HepG2 (cell line): ENCODE data around the gene SLIT3. TPM values are rescaled to one million over a fixed set of nuclear protein-coding genes. Genes with fewer than 3 reads are reported as not detected.

ENCODE experiments used
- ATAC-seq: fragments of 200-7000 bp; cut with Tn5 transposase; 3 replicates; pipeline ENCODE4 v1.9.1; 2020; ENCODE audit warnings: mild to moderate bottlenecking, moderate library complexity
- BruUV-seq: library from RNA; stranded (reverse); fragments of 400-500 nt; replicated peaks from 2 replicates; lab custom pipeline; 2021; lab: Mats Ljungman, UMichigan
- CTCF ChIA-PET: fragments of 300-600 bp; formaldehyde crosslinking; extraction: SDS; loops from one replicate; lab custom pipeline; 2021; ENCODE audit warnings: low total read pairs, inconsistent platforms, low intra/inter-chr PET ratio; lab: Yijun Ruan, JAX
- POLR2A ChIA-PET: fragments of 350-600 bp; sonication (Branson Sonifier 250); formaldehyde crosslinking; loops from one replicate; lab custom pipeline; 2020; ENCODE audit warnings: antibody characterized with exemption, inconsistent platforms; lab: Yijun Ruan, JAX
- DNase-seq: peaks from one replicate; pipeline ENCODE4 v3.0.0-alpha.2; 2015; ENCODE audit warnings: low spot score
- FAIRE-seq: peaks from 3 replicates; lab custom pipeline; 2011; peaks lifted over from hg19 to GRCh38; lab: Jason Lieb, UNC
- H2AFZ ChIP-seq: one replicate; pipeline ENCODE4 v1.6.1; 2011; ENCODE audit warnings: low read length, inconsistent platforms
- H3K27ac ChIP-seq: fragments of 300-600 bp; 3 replicates; pipeline ENCODE4 v1.8.0; 2011; ENCODE audit warnings: mixed run types, mild to moderate bottlenecking, mixed read lengths, low read length, inconsistent platforms; ENCODE audit not compliant: insufficient read depth; ENCODE audit errors: extremely low read length
- H3K27me3 ChIP-seq, 2 experiments: fragments of 200-600 bp in 1 of 2; 2 replicates in 1 of 2; 3 replicates in 1 of 2; pipeline versions ENCODE4 v1.6.0 to v1.8.0; 2011; ENCODE audit warnings: low read length in 2 of 2, mild to moderate bottlenecking in 2 of 2, moderate library complexity in 2 of 2, inconsistent platforms in 1 of 2; ENCODE audit not compliant: insufficient read depth in 2 of 2, control insufficient read depth in 1 of 2
- H3K36me3 ChIP-seq, 2 experiments: fragments of 200-600 bp in 1 of 2; replicated peaks in 1 of 2; 2 replicates in 1 of 2; 3 replicates in 1 of 2; pipeline versions ENCODE4 v1.5.1 to v1.8.0; 2011; ENCODE audit warnings: low read length in 2 of 2, inconsistent platforms in 1 of 2; ENCODE audit not compliant: insufficient read depth in 2 of 2, control insufficient read depth in 1 of 2
- H3K4me1 ChIP-seq: 2 replicates; pipeline ENCODE4 v1.5.1; 2012; ENCODE audit warnings: low read length, inconsistent platforms; ENCODE audit not compliant: insufficient read depth
- H3K4me2 ChIP-seq: 2 replicates; pipeline ENCODE4 v1.6.0; 2011; ENCODE audit warnings: low read depth, low read length, inconsistent platforms
- H3K4me3 ChIP-seq, 3 experiments: fragments of 200-600 bp in 1 of 3; sonication (generic), shearing (Covaris generic) in 1 of 3; replicated peaks in 1 of 3; 2 replicates each; pipeline ENCODE4 v1.5.1; 2011 to 2016; ENCODE audit warnings: low read length in 3 of 3, inconsistent platforms in 2 of 3, low read depth in 2 of 3, mild to moderate bottlenecking in 2 of 3, control low read depth in 1 of 3, mixed read lengths in 1 of 3; ENCODE audit not compliant: insufficient read depth in 1 of 3
- H3K79me2 ChIP-seq: one replicate; pipeline ENCODE4 v1.6.1; 2011; ENCODE audit warnings: low read length, inconsistent platforms; ENCODE audit not compliant: insufficient read depth
- H3K9ac ChIP-seq: 2 replicates; pipeline ENCODE4 v1.6.0; 2011; ENCODE audit warnings: mild to moderate bottlenecking, low read depth, low read length, inconsistent platforms; ENCODE audit not compliant: insufficient read depth
- H3K9me3 ChIP-seq: 2 replicates; pipeline ENCODE4 v1.5.1; 2012; ENCODE audit warnings: mild to moderate bottlenecking, low read length
- H4K20me1 ChIP-seq: 2 replicates; pipeline ENCODE4 v1.6.0; 2011; ENCODE audit warnings: inconsistent platforms, mild to moderate bottlenecking, low read length, moderate library complexity; ENCODE audit not compliant: insufficient read depth
- CREB1 ChIP-seq, 2 experiments: fragments of 450-650 bp in 1 of 2; IDR thresholded peaks; 2 replicates each; pipeline ENCODE4 v1.6.1; 2016 to 2017; ENCODE audit warnings: control low read depth in 1 of 2, mild to moderate bottlenecking in 1 of 2, missing compliant biosample characterization in 1 of 2, missing genetic modification characterization in 1 of 2
- CREM ChIP-seq, 2 experiments: sonication (generic) in 1 of 2; formaldehyde crosslinking in 1 of 2; IDR thresholded peaks; 2 replicates each; pipeline versions ENCODE4 v1.4.0 to v1.6.1; 2016 to 2020; ENCODE audit warnings: antibody characterized with exemption in 1 of 2, mild to moderate bottlenecking in 1 of 2, missing genetic modification reagents in 1 of 2
- HNRNPK ChIP-seq: fragments of 200-400 bp; formaldehyde crosslinking; IDR thresholded peaks from 2 replicates; pipeline ENCODE4 v1.6.1; 2018; ENCODE audit warnings: low read length, low read depth, moderate library complexity, mild to moderate bottlenecking; ENCODE audit not compliant: poor library complexity, severe bottlenecking
- NFE2 ChIP-seq: sonication (generic); formaldehyde crosslinking; IDR thresholded peaks from 2 replicates; pipeline ENCODE4 v1.4.0; 2020; ENCODE audit warnings: missing genetic modification reagents
- RBM39 ChIP-seq: fragments of 200-400 bp; formaldehyde crosslinking; IDR thresholded peaks from one replicate; pipeline ENCODE4 v1.6.1; 2018; ENCODE audit warnings: antibody characterized with exemption, mild to moderate bottlenecking, low read depth, low read length; ENCODE audit not compliant: poor library complexity, severe bottlenecking
- REPIN1 ChIP-seq: sonication (generic); formaldehyde crosslinking; IDR thresholded peaks from 2 replicates; pipeline ENCODE4 v1.8.0; 2022; ENCODE audit warnings: missing genetic modification reagents, low read depth, mild to moderate bottlenecking, borderline replicate concordance
- SMAD1 ChIP-seq: sonication (generic); formaldehyde crosslinking; IDR thresholded peaks from 2 replicates; pipeline ENCODE4 v1.4.0; 2020; ENCODE audit warnings: missing genetic modification reagents, low read depth, mild to moderate bottlenecking, borderline replicate concordance
- SSRP1 ChIP-seq: IDR thresholded peaks from 2 replicates; pipeline ENCODE4 v1.6.1; 2016; ENCODE audit warnings: control low read depth
- TAF1 ChIP-seq: sonication (generic); formaldehyde crosslinking; IDR thresholded peaks from 2 replicates; pipeline ENCODE4 v1.4.0; 2020; ENCODE audit warnings: missing genetic modification reagents
- ZC3H4 ChIP-seq: sonication (generic); formaldehyde crosslinking; IDR thresholded peaks from 2 replicates; pipeline ENCODE4 v1.4.0; 2020; ENCODE audit warnings: missing genetic modification reagents, borderline replicate concordance
- ZNF7 ChIP-seq: IDR thresholded peaks from 2 replicates; pipeline ENCODE4 v1.6.1; 2016; ENCODE audit warnings: missing biosample characterization, missing genetic modification reagents
- WGBS: methylation state at CpG from one replicate; pipeline ENCODE4 v1.1.6; 2017; ENCODE audit warnings: low lambda C conversion rate; 5-methylcytosine and 5-hydroxymethylcytosine counted together
- in situ Hi-C: cut with HindIII; loops from 2 replicates; pipeline ENCODE4 v1.10.0; 2017; ENCODE audit warnings: low pct_unique_long_range_greater_than_20kb; ENCODE audit not compliant: extremely low pct_ligation_motif_present
- intact Hi-C: fragments of 100-400 bp; cut with micrococcal nuclease; formaldehyde crosslinking; loops from one replicate; pipeline ENCODE4 v1.10.0; 2022; ENCODE audit not compliant: unreplicated experiment
- polyA plus RNA-seq, 8 experiments: library from polyadenylated mRNA; depleted of rRNA in 3 of 8; stranded (reverse) in 7 of 8; unstranded in 1 of 8; fragments of >200 nt; fragmentation: Illumina TruSeq in 4 of 8; extraction: Trizol in 4 of 8; gene quantifications; 2 replicates each; pipeline versions ENCODE4 v1.2.1 to v1.2.3, GENCODE V29; 2011 to 2016; ENCODE audit warnings: low read depth in 4 of 8, missing spikeins in 1 of 8, mixed read lengths in 1 of 8; ENCODE audit not compliant: insufficient read depth in 1 of 8
- total RNA-seq, 5 experiments: library from RNA; depleted of rRNA; stranded (reverse); fragments of >200 nt; fragmentation: Illumina TruSeq; extraction: Trizol; gene quantifications; 2 replicates each; pipeline ENCODE4 v1.2.3, GENCODE V29; 2016; ENCODE audit warnings: low read depth in 1 of 5

SLIT3 gene
- total and polyA plus RNA-seq, 2 of the 13 experiments (the other 11 are each of a cell fraction or from before 2014, with no cell fraction given) = not detected

GRCh38 chr5:169098331-169099121 lies 202.4 kb downstream of the SLIT3 start:
- no peak overlapping the region for H3K27ac ChIP-seq
- H3K4me1 ChIP-seq = no peaks in the 10 kb centered on the region
- TF ChIP-seq CREB1 (IDR thresholded peaks at IDR 0.05) = 0 out of 2 replicates have a peak, but pooled peaks have one; percentile 10
- no peak for TF ChIP-seq CREB1 (CRISPR knock-in tag; IDR thresholded peaks at IDR 0.05)
- no peak for TF ChIP-seq TAF1 (CRISPR knock-in tag)
- TF ChIP-seq ZNF7 = no peak
- no peaks in the 10 kb centered on the region for H3K36me3 ChIP-seq
- no TSS peak for BruUV-seq
- H3K27me3 ChIP-seq = peaks cover 0 to 2% of the 10 kb centered on the region in 2 experiments; a peak in 1 of 5 replicates
- in situ Hi-C loops (no loop called here), intact Hi-C loops (no loop called here)
- H3K4me2 ChIP-seq = no peak overlapping the region
- H3K9me3 ChIP-seq = no peaks in the 10 kb centered on the region
- FAIRE-seq (no peak), ATAC-seq (no peak), DNase-seq (no peak)
- no peak overlapping the region for H2AFZ ChIP-seq
- 30% methylated on average over 11 of the region's 12 CpGs for WGBS
- CTCF ChIA-PET = no interaction called here
- no peak overlapping the region for H3K4me3 ChIP-seq
- H3K9ac ChIP-seq = no peak overlapping the region
- no peaks in the 10 kb centered on the region for H3K79me2 ChIP-seq
- H4K20me1 ChIP-seq = no peaks in the 10 kb centered on the region
- POLR2A ChIA-PET = no interaction called here

DNA sequence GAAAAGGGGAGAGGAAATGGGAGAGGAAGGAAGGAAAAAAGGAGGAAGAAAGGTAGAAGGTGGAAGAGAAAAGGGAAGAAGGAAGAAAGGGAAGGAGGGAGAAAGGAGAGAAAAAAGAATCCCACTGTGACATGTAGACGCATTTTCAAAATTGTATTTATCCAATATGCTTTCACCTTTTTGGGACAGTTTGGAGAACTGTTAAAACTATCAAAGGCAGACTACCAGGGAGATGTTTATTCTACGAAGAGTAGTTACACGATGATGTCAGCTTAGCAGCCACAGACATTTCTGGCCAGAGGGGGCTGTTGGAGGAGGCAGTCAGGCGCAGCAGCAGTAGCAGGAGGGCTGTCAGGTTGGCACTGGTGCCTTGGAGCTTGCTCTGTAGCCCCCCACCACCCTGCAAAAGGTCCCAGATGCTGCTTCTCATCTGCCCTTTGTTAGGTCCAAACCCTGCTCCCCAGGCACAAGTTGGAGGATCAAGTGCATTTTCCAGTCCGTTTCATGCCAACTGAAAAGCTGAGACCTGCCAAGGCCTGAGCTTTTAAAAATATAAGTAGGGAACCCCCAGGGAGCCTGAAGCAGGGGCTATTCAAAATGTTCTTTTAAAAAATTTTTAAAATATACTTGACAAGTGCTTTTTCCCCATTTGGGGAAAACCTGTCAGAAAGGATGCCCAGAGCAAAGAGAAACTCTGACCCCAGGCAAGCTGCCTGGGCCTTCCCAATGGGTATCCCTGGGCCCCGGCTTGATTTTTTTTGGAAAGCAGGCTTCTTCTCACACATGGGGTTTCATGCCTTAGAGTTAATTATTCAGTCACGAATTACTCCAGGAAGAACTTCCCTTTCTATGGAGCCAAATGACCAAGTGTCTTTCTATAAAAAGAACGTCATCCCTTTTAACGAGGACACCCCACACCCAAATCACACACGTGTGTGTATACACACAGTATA lies 203.3 kb downstream of the SLIT3 start:
- POLR2A ChIA-PET = no interaction called here

More for the DNA sequence above, 203.3 kb downstream of the SLIT3 start:
- Histone ChIP-seq H3K4me2 (no peak overlapping the region), H3K36me3 (no peaks in the 10 kb centered on the region), H3K4me1 (no peaks in the 10 kb centered on the region), H4K20me1 (no peaks in the 10 kb centered on the region), H3K9ac (no peak overlapping the region), H3K4me3 (no peak overlapping the region), H3K27ac (no peak overlapping the region), H3K27me3 (peaks cover 0 to 2% of the 10 kb centered on the region in 2 experiments; a peak in 1 of 5 replicates), H2AFZ (no peak overlapping the region), H3K79me2 (no peaks in the 10 kb centered on the region), H3K9me3 (no peaks in the 10 kb centered on the region)
- DNase-seq (no peak), ATAC-seq (no peak), FAIRE-seq (no peak)
- WGBS = 26% methylated on average over 9 of the region's 10 CpGs
- TF ChIP-seq HNRNPK (peak; percentile 39), TAF1 (CRISPR knock-in tag) (no peak), CREM (IDR thresholded peaks at IDR 0.05) (no peak), CREM (CRISPR knock-in tag; IDR thresholded peaks at IDR 0.05) (no peak), ZC3H4 (no peak), REPIN1 (CRISPR knock-in tag) (no peak), RBM39 (no peak), NFE2 (CRISPR knock-in tag) (no peak), SSRP1 (CRISPR knock-in tag) (no peak), SMAD1 (CRISPR knock-in tag) (no peak)
- intact Hi-C loops = no loop called here
- BruUV-seq = no TSS peak
- in situ Hi-C loops = no loop called here
- CTCF ChIA-PET = no interaction called here
